SH-SY5Y (cell line): Measurements from ENCODE around the gene RABEP2.

Experiments
- GATA2 ChIP-seq: IDR thresholded peaks from 2 replicates; pipeline ENCODE4 v1.6.1; 2011; ENCODE audit warnings: mild to moderate bottlenecking, low read depth, low read length
- GATA3 ChIP-seq: IDR thresholded peaks from 2 replicates; pipeline ENCODE4 v1.6.1; 2011; ENCODE audit warnings: low read depth, mild to moderate bottlenecking, low read length, moderate library complexity

DNA sequence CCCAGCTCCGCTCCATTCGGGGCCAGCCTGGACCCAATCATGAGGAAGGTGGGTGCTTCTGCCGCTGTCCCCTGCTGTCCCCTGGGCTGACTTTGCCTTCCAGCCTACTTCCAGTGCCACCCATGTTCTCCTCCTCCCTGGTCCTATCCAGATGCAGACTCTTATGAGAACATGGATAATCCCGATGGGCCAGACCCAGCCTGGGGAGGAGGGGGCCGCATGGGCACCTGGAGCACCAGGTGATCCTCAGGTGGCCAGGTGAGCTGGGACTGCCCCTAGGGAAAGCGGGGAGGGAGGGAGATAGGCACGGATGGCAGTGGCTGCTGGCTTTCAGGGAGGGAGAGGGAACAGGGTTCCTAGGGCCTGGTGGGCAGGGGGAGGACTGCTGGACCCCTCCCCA is 13.7 kb upstream of the RABEP2 start:
- no peak for TF ChIP-seq GATA2
- no peak for TF ChIP-seq GATA3
